ENCODE data around the gene ZNF354C. TPM values are rescaled to one million over a fixed set of nuclear protein-coding genes. Genes with fewer than 3 reads are reported as not detected.
A peak's percentile ranks its signal among the peaks of the same experiment; 100 is the strongest.

ZNF354C gene
- total RNA-seq, 4 donors from 2014 or later, result 1.9 to 3.5 (median 2.8) TPM

DNA sequence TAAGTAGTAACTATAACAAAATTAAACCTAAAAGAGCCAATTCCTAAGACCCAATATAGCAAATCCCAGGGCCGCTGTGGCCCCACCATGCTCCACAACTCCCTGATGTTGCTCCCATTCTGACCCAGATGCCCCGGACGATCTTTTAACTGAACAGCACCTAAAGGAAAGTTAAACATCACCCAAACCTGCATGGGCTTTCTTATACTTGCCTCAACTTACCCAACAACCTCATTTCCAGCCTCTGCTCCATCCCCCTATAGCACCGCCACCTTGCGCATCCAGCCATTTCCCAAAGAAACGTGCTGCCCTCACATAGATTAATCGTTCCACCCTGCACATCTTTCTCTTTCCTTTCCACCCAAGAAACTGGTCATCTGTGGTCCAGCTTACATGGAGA is 54.6 kb downstream of the ZNF354C start:
- DNase-seq (ENCODE audit: low spot score in 2 of 2), result peak in 1 of 2 donors; percentile 50
- H3K27ac ChIP-seq, result no peak overlapping the region
- 97% methylated on average over 7 of the region's 7 CpGs for WGBS
- no peak overlapping the region for H3K4me3 ChIP-seq
- no peaks in the 10 kb centered on the region for H3K27me3 ChIP-seq
- no peak for TF ChIP-seq POLR2AphosphoS5 (IDR thresholded peaks at IDR 0.05)
- no peak for TF ChIP-seq CTCF (IDR thresholded peaks at IDR 0.05)
- TF ChIP-seq EP300 (IDR thresholded peaks at IDR 0.05), result no peak
- TF ChIP-seq POLR2A (IDR thresholded peaks at IDR 0.05), result no peak
- peaks cover 25% of the 10 kb centered on the region for H3K9me3 ChIP-seq
- H3K4me1 ChIP-seq, result no peaks in the 10 kb centered on the region
- peaks cover 4% of the 10 kb centered on the region for H3K36me3 ChIP-seq

DNA sequence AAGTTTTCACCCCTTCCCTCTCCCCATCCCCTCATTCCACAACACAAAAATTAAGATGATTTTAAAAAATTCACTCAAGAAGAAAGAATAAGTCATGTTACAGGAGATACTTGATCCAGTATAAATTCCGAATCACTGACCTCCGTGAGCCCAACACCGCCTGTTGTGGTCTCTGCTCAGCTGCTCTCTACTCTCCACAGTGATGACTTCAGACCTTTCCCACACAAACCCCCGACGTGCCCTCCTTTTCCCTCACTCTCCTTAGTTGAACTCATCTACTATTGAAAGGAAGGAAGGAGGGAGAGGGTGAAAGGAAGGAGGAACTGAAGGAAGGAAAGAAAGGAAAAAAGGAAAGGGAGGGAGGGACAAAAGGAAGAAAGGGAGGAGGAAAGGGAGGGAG is 55.1 kb downstream of the ZNF354C start:
- TF ChIP-seq CTCF (IDR thresholded peaks at IDR 0.05) (no peak), POLR2AphosphoS5 (IDR thresholded peaks at IDR 0.05) (no peak), POLR2A (IDR thresholded peaks at IDR 0.05) (no peak), EP300 (IDR thresholded peaks at IDR 0.05) (no peak)
- peak in 1 of 2 donors; percentile 44 for DNase-seq (ENCODE audit: low spot score in 2 of 2)
- no peaks in the 10 kb centered on the region for H3K27me3 ChIP-seq
- no peak overlapping the region for H3K27ac ChIP-seq
- WGBS, result 92% methylated on average over 5 of the region's 5 CpGs
- peaks cover 25% of the 10 kb centered on the region for H3K9me3 ChIP-seq
- peaks cover 4% of the 10 kb centered on the region for H3K36me3 ChIP-seq
- H3K4me3 ChIP-seq, result no peak overlapping the region
- no peaks in the 10 kb centered on the region for H3K4me1 ChIP-seq

DNA sequence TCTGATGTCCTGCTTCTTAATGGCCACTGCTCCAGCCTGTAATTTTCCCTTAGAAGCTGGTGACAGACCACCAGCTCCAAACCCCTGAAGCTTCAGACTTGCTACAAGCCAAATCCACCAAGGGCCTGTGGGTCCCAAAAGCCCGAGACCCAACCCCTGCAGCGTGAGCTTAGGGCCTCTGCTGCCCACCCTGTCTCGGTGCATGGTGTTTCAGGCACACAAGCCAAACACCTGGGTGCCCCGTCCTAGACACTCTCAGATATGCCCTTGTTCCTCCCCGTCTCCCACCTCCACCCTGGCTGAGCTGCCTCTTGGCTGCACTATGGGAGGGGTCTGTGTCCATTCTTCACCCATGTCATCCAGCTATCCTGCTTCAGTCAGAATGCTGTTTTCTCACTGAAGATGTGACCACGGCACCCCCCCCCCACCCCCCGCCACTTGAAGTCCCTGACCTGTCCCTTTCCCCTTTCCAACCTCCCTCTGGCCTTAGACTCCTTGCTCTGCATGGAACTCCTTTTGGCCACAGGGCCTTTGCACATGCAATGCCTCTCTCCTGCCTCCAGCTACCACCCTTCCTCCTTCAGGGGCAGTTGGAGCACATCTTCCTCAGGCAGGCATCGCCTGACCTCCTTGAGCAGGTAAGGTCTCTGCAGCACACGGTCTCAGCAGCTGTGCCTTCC is 55.8 kb downstream of the ZNF354C start:
- 91% methylated on average over 9 of the region's 9 CpGs for WGBS
- no peak overlapping the region for H3K4me3 ChIP-seq
- peak in 1 of 2 donors; percentile 63 for DNase-seq (ENCODE audit: low spot score in 2 of 2)

GRCh38 chr5:179118338-179118737 is 58.2 kb downstream of the ZNF354C start:
- no peak for DNase-seq (ENCODE audit: low spot score in 2 of 2)
- H3K27ac ChIP-seq, result no peak overlapping the region
- 84% methylated on average over 4 of the region's 4 CpGs for WGBS
- H3K4me1 ChIP-seq, result no peaks in the 10 kb centered on the region
- H3K4me3 ChIP-seq, result no peak overlapping the region
- TF ChIP-seq CTCF (IDR thresholded peaks at IDR 0.05) (no peak), POLR2A (IDR thresholded peaks at IDR 0.05) (no peak), EP300 (IDR thresholded peaks at IDR 0.05) (no peak), POLR2AphosphoS5 (IDR thresholded peaks at IDR 0.05) (no peak)
- peaks cover 19% of the 10 kb centered on the region for H3K36me3 ChIP-seq
- H3K9me3 ChIP-seq, result peaks cover 15% of the 10 kb centered on the region
- no peaks in the 10 kb centered on the region for H3K27me3 ChIP-seq

More for the DNA sequence above, 55.8 kb downstream of the ZNF354C start:
- Histone ChIP-seq H3K36me3 (peaks cover 8% of the 10 kb centered on the region), H3K9me3 (peaks cover 18% of the 10 kb centered on the region), H3K27ac (no peak overlapping the region), H3K27me3 (no peaks in the 10 kb centered on the region), H3K4me1 (no peaks in the 10 kb centered on the region)
- TF ChIP-seq POLR2AphosphoS5 (IDR thresholded peaks at IDR 0.05), result no peak
- no peak for TF ChIP-seq EP300 (IDR thresholded peaks at IDR 0.05)

DNA sequence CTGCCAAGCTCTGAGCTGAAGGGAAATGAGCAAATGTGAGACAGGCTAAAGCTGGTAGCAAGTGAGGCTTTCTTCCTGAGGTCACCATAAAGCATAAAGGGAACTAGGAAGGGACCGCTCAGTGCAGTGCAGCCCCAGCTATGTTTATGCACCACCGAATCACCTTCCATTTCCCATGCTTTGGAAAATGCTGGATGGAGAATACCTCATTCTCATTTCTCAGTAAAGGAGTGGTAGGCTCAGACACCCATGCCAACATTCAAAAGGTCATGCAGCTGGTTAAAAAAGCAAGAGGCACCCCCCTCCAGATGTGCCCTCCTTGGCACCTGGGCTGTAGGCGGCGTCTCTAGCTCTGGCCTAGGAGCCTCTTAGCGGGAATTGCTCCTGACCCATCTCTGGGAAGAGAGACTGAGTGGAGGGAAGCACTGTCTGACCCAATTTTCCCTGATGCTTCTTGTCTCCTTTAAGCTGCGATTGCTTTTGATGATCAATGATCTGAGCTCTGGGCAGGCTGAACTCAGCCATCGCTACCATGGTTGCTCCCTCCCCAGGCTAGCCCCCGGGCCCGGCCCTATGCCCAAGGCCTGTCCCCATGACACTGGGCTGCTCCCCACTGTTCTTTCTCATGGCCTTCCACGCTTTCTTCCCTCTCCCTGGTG is 58.7 kb downstream of the ZNF354C start:
- H3K27ac ChIP-seq, result no peak overlapping the region
- H3K4me3 ChIP-seq, result no peak overlapping the region
- H3K27me3 ChIP-seq, result no peaks in the 10 kb centered on the region
- WGBS, result 87% methylated on average over 9 of the region's 10 CpGs
- H3K4me1 ChIP-seq, result no peaks in the 10 kb centered on the region
- peak; percentile 35 to 56 for DNase-seq (ENCODE audit: low spot score in 2 of 2)
- peaks cover 10% of the 10 kb centered on the region for H3K9me3 ChIP-seq
- peaks cover 19% of the 10 kb centered on the region for H3K36me3 ChIP-seq
- no peak for TF ChIP-seq EP300 (IDR thresholded peaks at IDR 0.05)
- TF ChIP-seq CTCF (IDR thresholded peaks at IDR 0.05), result no peak
- TF ChIP-seq POLR2AphosphoS5 (IDR thresholded peaks at IDR 0.05), result no peak
- TF ChIP-seq POLR2A (IDR thresholded peaks at IDR 0.05), result no peak

Data from suprapubic skin (tissue), 4 donors.